Omental fat pad (tissue), 4 donors: Measurements from ENCODE around the gene CTAGE6. TPM values are rescaled to one million over a fixed set of nuclear protein-coding genes. Genes with fewer than 3 reads are reported as not detected.

Experiments used
- small RNA-seq: library from RNA; depleted of rRNA; stranded (forward); fragments of <200 nt; gene quantifications from one replicate; pipeline ENCODE3, GENCODE V24; 2016
- total RNA-seq, 4 donors: library from RNA; depleted of rRNA; stranded (reverse); fragments of >200 nt; gene quantifications; one replicate each; pipeline ENCODE4 v1.1.0, GENCODE V29; 2016

Gene CTAGE6
- total RNA-seq, 4 donors from 2014 or later: 0.38 to 3.3 (median 0.48) TPM; not detected in 1

Small RNA genes within 50 kb of the gene (small RNA-seq; reads per million reads assigned to genes)
- not detected for gene RNU6-267P

Other genes with a start within 250 kb of the CTAGE6 start
- 1 to 10 TPM in 1 of 4 donors, under 1 TPM in 2, not detected in 1; 0.74 to 1.3 (median 0.79) TPM for gene CTAGE15, start 185.9 kb downstream of the CTAGE6 start, total RNA-seq
- 1 to 10 TPM; 1.4 to 8.2 (median 4.8) TPM for gene TCAF2, start 136.7 kb downstream of the CTAGE6 start, total RNA-seq
- 10 to 100 TPM; 29.3 to 67.4 (median 56.3) TPM for gene TCAF1, start 144.5 kb upstream of the CTAGE6 start, total RNA-seq
- gene OR2F2, start 177.5 kb upstream of the CTAGE6 start, total RNA-seq: not detected
- not detected for gene OR2F1, start 197.1 kb upstream of the CTAGE6 start, total RNA-seq
- gene OR6B1, start 242.6 kb upstream of the CTAGE6 start, total RNA-seq: not detected